HEK293 (cell line): ENCODE data around the gene WDR88.
A peak's percentile ranks its signal among the peaks of the same experiment; 100 is the strongest.

ENCODE experiments used
- GFI1B ChIP-seq: fragments of 450-650 bp; formaldehyde crosslinking; IDR thresholded peaks from 2 replicates; pipeline ENCODE4 v1.5.1; 2016; ENCODE audit warnings: missing biosample characterization, missing genetic modification characterization
- GLIS2 ChIP-seq: fragments of 450-650 bp; formaldehyde crosslinking; IDR thresholded peaks from 2 replicates; pipeline ENCODE4 v1.5.1; 2016; ENCODE audit warnings: missing biosample characterization, missing genetic modification characterization
- MEIS1 ChIP-seq: sonication (generic); formaldehyde crosslinking; IDR thresholded peaks from 2 replicates; pipeline ENCODE4 v1.8.1; 2022; ENCODE audit warnings: missing genetic modification reagents, mild to moderate bottlenecking, borderline replicate concordance
- WT1 ChIP-seq: fragments of 450-650 bp; formaldehyde crosslinking; IDR thresholded peaks from 2 replicates; pipeline ENCODE4 v1.5.1; 2016; ENCODE audit warnings: missing biosample characterization, missing genetic modification characterization
- ZBTB7A ChIP-seq: fragments of 450-650 bp; formaldehyde crosslinking; IDR thresholded peaks from 2 replicates; pipeline ENCODE4 v1.5.1; 2016; ENCODE audit warnings: low read depth, missing biosample characterization, missing genetic modification characterization
- ZNF274 ChIP-seq, 2 experiments: fragments of 200-500 bp in 1 of 2; fragments of 450-650 bp in 1 of 2; sonication (Bioruptor generic) in 1 of 2; formaldehyde crosslinking in 1 of 2; IDR thresholded peaks; 2 replicates each; pipeline versions ENCODE4 v1.5.1 to v1.6.1; 2014 to 2016; ENCODE audit warnings: borderline replicate concordance in 1 of 2, inconsistent platforms in 1 of 2, low read length in 1 of 2, missing biosample characterization in 1 of 2, missing genetic modification characterization in 1 of 2
- ZNF335 ChIP-seq: fragments of 450-650 bp; formaldehyde crosslinking; conservative IDR thresholded peaks from 2 replicates; pipeline ENCODE4 v1.5.1; 2016; ENCODE audit warnings: missing biosample characterization, missing genetic modification characterization
- ZNF423 ChIP-seq: fragments of 450-650 bp; formaldehyde crosslinking; IDR thresholded peaks from 2 replicates; pipeline ENCODE4 v1.5.1; 2016; ENCODE audit warnings: missing biosample characterization, missing genetic modification characterization
- ZNF76 ChIP-seq: fragments of 450-650 bp; formaldehyde crosslinking; IDR thresholded peaks from 2 replicates; pipeline ENCODE4; 2016; ENCODE audit warnings: low read depth, missing biosample characterization, missing genetic modification characterization, borderline replicate concordance
- ZNF776 ChIP-seq: fragments of 450-650 bp; formaldehyde crosslinking; IDR thresholded peaks from 2 replicates; pipeline ENCODE4 v1.5.0; 2017; ENCODE audit warnings: missing biosample characterization, missing genetic modification characterization, borderline replicate concordance
- ZNF792 ChIP-seq: fragments of 450-650 bp; formaldehyde crosslinking; IDR thresholded peaks from 2 replicates; pipeline ENCODE4 v1.5.1; 2016; ENCODE audit warnings: missing biosample characterization, missing genetic modification characterization
- ZSCAN16 ChIP-seq: fragments of 450-650 bp; formaldehyde crosslinking; IDR thresholded peaks from 2 replicates; pipeline ENCODE4 v1.5.1; 2016; ENCODE audit warnings: missing biosample characterization, missing genetic modification characterization
- TF ChIP-seq, protein P1 (sequence below): fragments of 450-650 bp; formaldehyde crosslinking; IDR thresholded peaks from 2 replicates; pipeline ENCODE4 v1.5.1; 2016; ENCODE audit warnings: missing biosample characterization, missing genetic modification characterization
- TF ChIP-seq, protein P2 (sequence below): fragments of 450-650 bp; formaldehyde crosslinking; optimal IDR thresholded peaks from 2 replicates; pipeline ENCODE3; 2016; ENCODE audit warnings: missing biosample characterization, mild to moderate bottlenecking, missing genetic modification characterization
- TF ChIP-seq, protein P3 (sequence below): fragments of 450-650 bp; formaldehyde crosslinking; IDR thresholded peaks from 2 replicates; pipeline ENCODE4 v1.5.1; 2017; ENCODE audit warnings: missing biosample characterization, missing genetic modification characterization
- TF ChIP-seq, protein P4 (sequence below): fragments of 450-650 bp; formaldehyde crosslinking; IDR thresholded peaks from 2 replicates; pipeline ENCODE4 v1.5.1; 2017; ENCODE audit warnings: missing biosample characterization, missing genetic modification characterization
- TF ChIP-seq, protein P5 (sequence below): fragments of 450-650 bp; formaldehyde crosslinking; IDR thresholded peaks from 2 replicates; pipeline ENCODE4 v1.5.1; 2016; ENCODE audit warnings: missing biosample characterization, missing genetic modification characterization
- TF ChIP-seq, protein P6 (sequence below): fragments of 450-650 bp; formaldehyde crosslinking; IDR thresholded peaks from 2 replicates; pipeline ENCODE4 v1.5.1; 2016; ENCODE audit warnings: missing biosample characterization, missing genetic modification characterization
- TF ChIP-seq, protein P7 (sequence below): fragments of 450-650 bp; formaldehyde crosslinking; IDR thresholded peaks from 2 replicates; pipeline ENCODE4 v1.5.1; 2016; ENCODE audit warnings: missing biosample characterization, missing genetic modification characterization
- TF ChIP-seq, protein P8 (sequence below): fragments of 450-650 bp; formaldehyde crosslinking; IDR thresholded peaks from 2 replicates; pipeline ENCODE4 v1.5.1; 2016; ENCODE audit warnings: missing biosample characterization, missing genetic modification characterization
- TF ChIP-seq, protein P9 (sequence below): fragments of 450-650 bp; formaldehyde crosslinking; IDR thresholded peaks from 2 replicates; pipeline ENCODE4 v1.5.1; 2017; ENCODE audit warnings: missing biosample characterization, mild to moderate bottlenecking, missing genetic modification characterization, moderate library complexity

The WDR88 gene

DNA sequence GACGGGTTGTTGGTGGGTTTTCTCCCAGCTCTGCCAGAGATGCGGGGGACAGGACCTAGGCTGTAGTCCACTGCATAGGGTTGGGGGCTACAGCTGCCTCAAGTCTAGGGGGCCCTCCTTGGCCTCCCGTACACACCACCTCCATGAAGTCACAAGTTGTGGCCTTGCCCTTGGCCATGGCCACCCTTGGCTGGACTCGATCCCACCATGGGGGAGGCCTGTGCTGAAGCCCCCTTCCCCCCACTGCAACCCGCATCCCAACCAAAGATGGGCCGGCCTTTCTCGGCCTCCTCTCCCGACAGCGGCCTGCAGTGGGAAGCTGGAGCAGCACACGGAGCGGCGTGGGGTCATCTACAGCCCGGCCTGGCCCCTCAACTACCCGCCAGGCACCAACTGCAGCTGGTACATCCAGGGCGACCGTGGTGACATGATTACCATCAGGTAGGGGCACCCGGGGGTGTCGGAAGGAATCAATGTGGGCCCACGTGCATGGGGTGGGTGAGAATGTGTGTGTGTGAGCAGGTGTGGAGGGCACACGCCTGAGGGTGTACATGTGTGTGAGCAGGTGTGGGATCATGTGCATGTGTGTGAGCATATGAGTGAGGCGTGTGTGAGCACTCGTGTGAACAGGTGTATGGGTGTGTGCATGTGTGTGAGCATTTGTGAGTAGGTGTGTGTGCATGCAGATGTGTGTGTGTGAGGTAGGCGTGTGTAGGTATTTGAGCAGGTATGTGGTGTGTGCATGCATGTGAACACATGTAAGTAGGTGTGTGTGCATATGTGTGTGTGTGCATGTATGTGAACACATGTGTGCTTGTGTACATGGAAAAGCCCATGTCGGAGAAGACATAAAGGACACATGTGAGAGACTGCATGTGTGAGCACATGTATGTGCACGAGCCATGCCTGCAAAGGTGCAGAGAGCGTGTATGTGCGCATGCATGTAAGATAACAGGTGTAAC lies 70.9 kb downstream of the WDR88 start (continued):
- TF ChIP-seq, protein P1, sequence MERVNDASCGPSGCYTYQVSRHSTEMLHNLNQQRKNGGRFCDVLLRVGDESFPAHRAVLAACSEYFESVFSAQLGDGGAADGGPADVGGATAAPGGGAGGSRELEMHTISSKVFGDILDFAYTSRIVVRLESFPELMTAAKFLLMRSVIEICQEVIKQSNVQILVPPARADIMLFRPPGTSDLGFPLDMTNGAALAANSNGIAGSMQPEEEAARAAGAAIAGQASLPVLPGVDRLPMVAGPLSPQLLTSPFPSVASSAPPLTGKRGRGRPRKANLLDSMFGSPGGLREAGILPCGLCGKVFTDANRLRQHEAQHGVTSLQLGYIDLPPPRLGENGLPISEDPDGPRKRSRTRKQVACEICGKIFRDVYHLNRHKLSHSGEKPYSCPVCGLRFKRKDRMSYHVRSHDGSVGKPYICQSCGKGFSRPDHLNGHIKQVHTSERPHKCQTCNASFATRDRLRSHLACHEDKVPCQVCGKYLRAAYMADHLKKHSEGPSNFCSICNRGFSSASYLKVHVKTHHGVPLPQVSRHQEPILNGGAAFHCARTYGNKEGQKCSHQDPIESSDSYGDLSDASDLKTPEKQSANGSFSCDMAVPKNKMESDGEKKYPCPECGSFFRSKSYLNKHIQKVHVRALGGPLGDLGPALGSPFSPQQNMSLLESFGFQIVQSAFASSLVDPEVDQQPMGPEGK (tag by site-specific recombination), result 0 out of 2 replicates have a peak, but pooled peaks have one; percentile 32
- TF ChIP-seq ZNF776 (tag by site-specific recombination) (no peak; the same call in 1 of the 2 replicates), ZNF274 (IDR thresholded peaks at IDR 0.05; ENCODE audit: low read length) (no peak), ZNF274 (tag by site-specific recombination; IDR thresholded peaks at IDR 0.05; ENCODE audit: borderline replicate concordance) (peak; percentile 12; the same call in 1 of the 2 replicates), ZNF423 (tag by site-specific recombination) (peak; percentile 50), ZNF335 (tag by site-specific recombination) (no peak), ZNF792 (tag by site-specific recombination) (no peak), MEIS1 (CRISPR knock-in tag) (no peak), ZBTB7A (tag by site-specific recombination) (no peak), ZSCAN16 (tag by site-specific recombination) (peak; percentile 18; the same call in 1 of the 2 replicates), WT1 (tag by site-specific recombination) (no peak), GLIS2 (peak; percentile 55; the same call in 1 of the 2 replicates), ZNF76 (tag by site-specific recombination) (0 out of 2 replicates have a peak, but pooled peaks have one; percentile 20), GFI1B (no peak)
- TF ChIP-seq, protein P2, sequence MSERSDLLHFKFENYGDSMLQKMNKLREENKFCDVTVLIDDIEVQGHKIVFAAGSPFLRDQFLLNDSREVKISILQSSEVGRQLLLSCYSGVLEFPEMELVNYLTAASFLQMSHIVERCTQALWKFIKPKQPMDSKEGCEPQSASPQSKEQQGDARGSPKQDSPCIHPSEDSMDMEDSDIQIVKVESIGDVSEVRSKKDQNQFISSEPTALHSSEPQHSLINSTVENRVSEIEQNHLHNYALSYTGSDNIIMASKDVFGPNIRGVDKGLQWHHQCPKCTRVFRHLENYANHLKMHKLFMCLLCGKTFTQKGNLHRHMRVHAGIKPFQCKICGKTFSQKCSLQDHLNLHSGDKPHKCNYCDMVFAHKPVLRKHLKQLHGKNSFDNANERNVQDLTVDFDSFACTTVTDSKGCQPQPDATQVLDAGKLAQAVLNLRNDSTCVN (tag by site-specific recombination), result no peak
- TF ChIP-seq, protein P3, sequence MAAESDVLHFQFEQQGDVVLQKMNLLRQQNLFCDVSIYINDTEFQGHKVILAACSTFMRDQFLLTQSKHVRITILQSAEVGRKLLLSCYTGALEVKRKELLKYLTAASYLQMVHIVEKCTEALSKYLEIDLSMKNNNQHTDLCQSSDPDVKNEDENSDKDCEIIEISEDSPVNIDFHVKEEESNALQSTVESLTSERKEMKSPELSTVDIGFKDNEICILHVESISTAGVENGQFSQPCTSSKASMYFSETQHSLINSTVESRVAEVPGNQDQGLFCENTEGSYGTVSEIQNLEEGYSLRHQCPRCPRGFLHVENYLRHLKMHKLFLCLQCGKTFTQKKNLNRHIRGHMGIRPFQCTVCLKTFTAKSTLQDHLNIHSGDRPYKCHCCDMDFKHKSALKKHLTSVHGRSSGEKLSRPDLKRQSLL (tag by site-specific recombination), result no peak
- TF ChIP-seq, protein P4, sequence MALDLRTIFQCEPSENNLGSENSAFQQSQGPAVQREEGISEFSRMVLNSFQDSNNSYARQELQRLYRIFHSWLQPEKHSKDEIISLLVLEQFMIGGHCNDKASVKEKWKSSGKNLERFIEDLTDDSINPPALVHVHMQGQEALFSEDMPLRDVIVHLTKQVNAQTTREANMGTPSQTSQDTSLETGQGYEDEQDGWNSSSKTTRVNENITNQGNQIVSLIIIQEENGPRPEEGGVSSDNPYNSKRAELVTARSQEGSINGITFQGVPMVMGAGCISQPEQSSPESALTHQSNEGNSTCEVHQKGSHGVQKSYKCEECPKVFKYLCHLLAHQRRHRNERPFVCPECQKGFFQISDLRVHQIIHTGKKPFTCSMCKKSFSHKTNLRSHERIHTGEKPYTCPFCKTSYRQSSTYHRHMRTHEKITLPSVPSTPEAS, result 0 out of 2 replicates have a peak, but pooled peaks have one; percentile 20
- TF ChIP-seq, protein P5, sequence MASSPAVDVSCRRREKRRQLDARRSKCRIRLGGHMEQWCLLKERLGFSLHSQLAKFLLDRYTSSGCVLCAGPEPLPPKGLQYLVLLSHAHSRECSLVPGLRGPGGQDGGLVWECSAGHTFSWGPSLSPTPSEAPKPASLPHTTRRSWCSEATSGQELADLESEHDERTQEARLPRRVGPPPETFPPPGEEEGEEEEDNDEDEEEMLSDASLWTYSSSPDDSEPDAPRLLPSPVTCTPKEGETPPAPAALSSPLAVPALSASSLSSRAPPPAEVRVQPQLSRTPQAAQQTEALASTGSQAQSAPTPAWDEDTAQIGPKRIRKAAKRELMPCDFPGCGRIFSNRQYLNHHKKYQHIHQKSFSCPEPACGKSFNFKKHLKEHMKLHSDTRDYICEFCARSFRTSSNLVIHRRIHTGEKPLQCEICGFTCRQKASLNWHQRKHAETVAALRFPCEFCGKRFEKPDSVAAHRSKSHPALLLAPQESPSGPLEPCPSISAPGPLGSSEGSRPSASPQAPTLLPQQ (tag by site-specific recombination), result peak; percentile 53; the same call in 1 of the 2 replicates
- TF ChIP-seq, protein P6, sequence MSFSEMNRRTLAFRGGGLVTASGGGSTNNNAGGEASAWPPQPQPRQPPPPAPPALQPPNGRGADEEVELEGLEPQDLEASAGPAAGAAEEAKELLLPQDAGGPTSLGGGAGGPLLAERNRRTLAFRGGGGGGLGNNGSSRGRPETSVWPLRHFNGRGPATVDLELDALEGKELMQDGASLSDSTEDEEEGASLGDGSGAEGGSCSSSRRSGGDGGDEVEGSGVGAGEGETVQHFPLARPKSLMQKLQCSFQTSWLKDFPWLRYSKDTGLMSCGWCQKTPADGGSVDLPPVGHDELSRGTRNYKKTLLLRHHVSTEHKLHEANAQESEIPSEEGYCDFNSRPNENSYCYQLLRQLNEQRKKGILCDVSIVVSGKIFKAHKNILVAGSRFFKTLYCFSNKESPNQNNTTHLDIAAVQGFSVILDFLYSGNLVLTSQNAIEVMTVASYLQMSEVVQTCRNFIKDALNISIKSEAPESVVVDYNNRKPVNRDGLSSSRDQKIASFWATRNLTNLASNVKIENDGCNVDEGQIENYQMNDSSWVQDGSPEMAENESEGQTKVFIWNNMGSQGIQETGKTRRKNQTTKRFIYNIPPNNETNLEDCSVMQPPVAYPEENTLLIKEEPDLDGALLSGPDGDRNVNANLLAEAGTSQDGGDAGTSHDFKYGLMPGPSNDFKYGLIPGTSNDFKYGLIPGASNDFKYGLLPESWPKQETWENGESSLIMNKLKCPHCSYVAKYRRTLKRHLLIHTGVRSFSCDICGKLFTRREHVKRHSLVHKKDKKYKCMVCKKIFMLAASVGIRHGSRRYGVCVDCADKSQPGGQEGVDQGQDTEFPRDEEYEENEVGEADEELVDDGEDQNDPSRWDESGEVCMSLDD (tag by site-specific recombination), result 0 out of 2 replicates have a peak, but pooled peaks have one; percentile 26
- TF ChIP-seq, protein P7, sequence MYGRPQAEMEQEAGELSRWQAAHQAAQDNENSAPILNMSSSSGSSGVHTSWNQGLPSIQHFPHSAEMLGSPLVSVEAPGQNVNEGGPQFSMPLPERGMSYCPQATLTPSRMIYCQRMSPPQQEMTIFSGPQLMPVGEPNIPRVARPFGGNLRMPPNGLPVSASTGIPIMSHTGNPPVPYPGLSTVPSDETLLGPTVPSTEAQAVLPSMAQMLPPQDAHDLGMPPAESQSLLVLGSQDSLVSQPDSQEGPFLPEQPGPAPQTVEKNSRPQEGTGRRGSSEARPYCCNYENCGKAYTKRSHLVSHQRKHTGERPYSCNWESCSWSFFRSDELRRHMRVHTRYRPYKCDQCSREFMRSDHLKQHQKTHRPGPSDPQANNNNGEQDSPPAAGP (tag by site-specific recombination), result peak; percentile 23; the same call in 1 of the 2 replicates
- TF ChIP-seq, protein P8, sequence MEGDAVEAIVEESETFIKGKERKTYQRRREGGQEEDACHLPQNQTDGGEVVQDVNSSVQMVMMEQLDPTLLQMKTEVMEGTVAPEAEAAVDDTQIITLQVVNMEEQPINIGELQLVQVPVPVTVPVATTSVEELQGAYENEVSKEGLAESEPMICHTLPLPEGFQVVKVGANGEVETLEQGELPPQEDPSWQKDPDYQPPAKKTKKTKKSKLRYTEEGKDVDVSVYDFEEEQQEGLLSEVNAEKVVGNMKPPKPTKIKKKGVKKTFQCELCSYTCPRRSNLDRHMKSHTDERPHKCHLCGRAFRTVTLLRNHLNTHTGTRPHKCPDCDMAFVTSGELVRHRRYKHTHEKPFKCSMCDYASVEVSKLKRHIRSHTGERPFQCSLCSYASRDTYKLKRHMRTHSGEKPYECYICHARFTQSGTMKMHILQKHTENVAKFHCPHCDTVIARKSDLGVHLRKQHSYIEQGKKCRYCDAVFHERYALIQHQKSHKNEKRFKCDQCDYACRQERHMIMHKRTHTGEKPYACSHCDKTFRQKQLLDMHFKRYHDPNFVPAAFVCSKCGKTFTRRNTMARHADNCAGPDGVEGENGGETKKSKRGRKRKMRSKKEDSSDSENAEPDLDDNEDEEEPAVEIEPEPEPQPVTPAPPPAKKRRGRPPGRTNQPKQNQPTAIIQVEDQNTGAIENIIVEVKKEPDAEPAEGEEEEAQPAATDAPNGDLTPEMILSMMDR (tag by site-specific recombination), result no peak
- TF ChIP-seq, protein P9, sequence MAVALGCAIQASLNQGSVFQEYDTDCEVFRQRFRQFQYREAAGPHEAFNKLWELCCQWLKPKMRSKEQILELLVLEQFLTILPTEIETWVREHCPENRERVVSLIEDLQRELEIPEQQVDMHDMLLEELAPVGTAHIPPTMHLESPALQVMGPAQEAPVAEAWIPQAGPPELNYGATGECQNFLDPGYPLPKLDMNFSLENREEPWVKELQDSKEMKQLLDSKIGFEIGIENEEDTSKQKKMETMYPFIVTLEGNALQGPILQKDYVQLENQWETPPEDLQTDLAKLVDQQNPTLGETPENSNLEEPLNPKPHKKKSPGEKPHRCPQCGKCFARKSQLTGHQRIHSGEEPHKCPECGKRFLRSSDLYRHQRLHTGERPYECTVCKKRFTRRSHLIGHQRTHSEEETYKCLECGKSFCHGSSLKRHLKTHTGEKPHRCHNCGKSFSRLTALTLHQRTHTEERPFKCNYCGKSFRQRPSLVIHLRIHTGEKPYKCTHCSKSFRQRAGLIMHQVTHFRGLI (tag by site-specific recombination), result no peak
